HL-60 (cell line): Measurements from ENCODE around the gene GAS5.
A peak's percentile ranks its signal among the peaks of the same experiment; 100 is the strongest.
"Not testable (repeated sequence)": the region's sequence is repeated elsewhere in the genome, so short reads cannot be mapped to it uniquely, and the experiment has no call there.

Experiments
- DNase-seq, 2 experiments: peaks; one replicate each; pipeline ENCODE4 v3.0.0-alpha.2; 2010 to 2020; ENCODE audit warnings: low read depth in 1 of 2, low spot score in 1 of 2
- H3K27ac ChIP-seq: fragments of 250-450 bp; sonication (Bioruptor Pico); replicated peaks from 2 replicates; pipeline ENCODE4 v1.5.1; 2020; ENCODE audit warnings: mild to moderate bottlenecking, moderate library complexity
- H3K27me3 ChIP-seq: fragments of 250-450 bp; sonication (Bioruptor Pico); 2 replicates; pipeline ENCODE4 v1.5.1; 2021; ENCODE audit warnings: mild to moderate bottlenecking, moderate library complexity; ENCODE audit not compliant: insufficient read depth, poor library complexity, severe bottlenecking
- H3K4me3 ChIP-seq: replicated peaks from 2 replicates; pipeline ENCODE4 v1.5.1; 2011; ENCODE audit warnings: mild to moderate bottlenecking, control low read depth, low read length; ENCODE audit not compliant: insufficient read depth
- GABPA ChIP-seq: IDR thresholded peaks from 2 replicates; pipeline ENCODE4 v1.6.1; 2012; ENCODE audit warnings: low read depth
- POLR2AphosphoS5 ChIP-seq: IDR thresholded peaks from 2 replicates; pipeline ENCODE4 v1.6.1; 2012; ENCODE audit warnings: low read depth
- SPI1 ChIP-seq: IDR thresholded peaks from 2 replicates; pipeline ENCODE4 v1.6.1; 2012; ENCODE audit warnings: low read depth, mild to moderate bottlenecking, borderline replicate concordance
- TF ChIP-seq, protein P1 (sequence below): IDR thresholded peaks from 2 replicates; pipeline ENCODE4 v1.6.1; 2012; ENCODE audit warnings: low read depth; ENCODE audit not compliant: insufficient replicate concordance
- TF ChIP-seq, protein P2 (sequence below): IDR thresholded peaks from one replicate; pipeline ENCODE4 v1.5.1; 2011; ENCODE audit warnings: low read length, control low read depth, inconsistent platforms; ENCODE audit not compliant: insufficient read depth

GAS5 gene

GRCh38 chr1:173887627-173888026 lies 19.8 kb upstream of the GAS5 start:
- Histone ChIP-seq H3K4me3 (no peak overlapping the region), H3K27ac (peak overlapping the region; percentile 51; the same call in 1 of the 2 replicates), H3K27me3 (no peaks in the 10 kb centered on the region)
- no peak for DNase-seq
- TF ChIP-seq, protein P1, sequence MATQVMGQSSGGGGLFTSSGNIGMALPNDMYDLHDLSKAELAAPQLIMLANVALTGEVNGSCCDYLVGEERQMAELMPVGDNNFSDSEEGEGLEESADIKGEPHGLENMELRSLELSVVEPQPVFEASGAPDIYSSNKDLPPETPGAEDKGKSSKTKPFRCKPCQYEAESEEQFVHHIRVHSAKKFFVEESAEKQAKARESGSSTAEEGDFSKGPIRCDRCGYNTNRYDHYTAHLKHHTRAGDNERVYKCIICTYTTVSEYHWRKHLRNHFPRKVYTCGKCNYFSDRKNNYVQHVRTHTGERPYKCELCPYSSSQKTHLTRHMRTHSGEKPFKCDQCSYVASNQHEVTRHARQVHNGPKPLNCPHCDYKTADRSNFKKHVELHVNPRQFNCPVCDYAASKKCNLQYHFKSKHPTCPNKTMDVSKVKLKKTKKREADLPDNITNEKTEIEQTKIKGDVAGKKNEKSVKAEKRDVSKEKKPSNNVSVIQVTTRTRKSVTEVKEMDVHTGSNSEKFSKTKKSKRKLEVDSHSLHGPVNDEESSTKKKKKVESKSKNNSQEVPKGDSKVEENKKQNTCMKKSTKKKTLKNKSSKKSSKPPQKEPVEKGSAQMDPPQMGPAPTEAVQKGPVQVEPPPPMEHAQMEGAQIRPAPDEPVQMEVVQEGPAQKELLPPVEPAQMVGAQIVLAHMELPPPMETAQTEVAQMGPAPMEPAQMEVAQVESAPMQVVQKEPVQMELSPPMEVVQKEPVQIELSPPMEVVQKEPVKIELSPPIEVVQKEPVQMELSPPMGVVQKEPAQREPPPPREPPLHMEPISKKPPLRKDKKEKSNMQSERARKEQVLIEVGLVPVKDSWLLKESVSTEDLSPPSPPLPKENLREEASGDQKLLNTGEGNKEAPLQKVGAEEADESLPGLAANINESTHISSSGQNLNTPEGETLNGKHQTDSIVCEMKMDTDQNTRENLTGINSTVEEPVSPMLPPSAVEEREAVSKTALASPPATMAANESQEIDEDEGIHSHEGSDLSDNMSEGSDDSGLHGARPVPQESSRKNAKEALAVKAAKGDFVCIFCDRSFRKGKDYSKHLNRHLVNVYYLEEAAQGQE = no peak
- TF ChIP-seq, protein P2, sequence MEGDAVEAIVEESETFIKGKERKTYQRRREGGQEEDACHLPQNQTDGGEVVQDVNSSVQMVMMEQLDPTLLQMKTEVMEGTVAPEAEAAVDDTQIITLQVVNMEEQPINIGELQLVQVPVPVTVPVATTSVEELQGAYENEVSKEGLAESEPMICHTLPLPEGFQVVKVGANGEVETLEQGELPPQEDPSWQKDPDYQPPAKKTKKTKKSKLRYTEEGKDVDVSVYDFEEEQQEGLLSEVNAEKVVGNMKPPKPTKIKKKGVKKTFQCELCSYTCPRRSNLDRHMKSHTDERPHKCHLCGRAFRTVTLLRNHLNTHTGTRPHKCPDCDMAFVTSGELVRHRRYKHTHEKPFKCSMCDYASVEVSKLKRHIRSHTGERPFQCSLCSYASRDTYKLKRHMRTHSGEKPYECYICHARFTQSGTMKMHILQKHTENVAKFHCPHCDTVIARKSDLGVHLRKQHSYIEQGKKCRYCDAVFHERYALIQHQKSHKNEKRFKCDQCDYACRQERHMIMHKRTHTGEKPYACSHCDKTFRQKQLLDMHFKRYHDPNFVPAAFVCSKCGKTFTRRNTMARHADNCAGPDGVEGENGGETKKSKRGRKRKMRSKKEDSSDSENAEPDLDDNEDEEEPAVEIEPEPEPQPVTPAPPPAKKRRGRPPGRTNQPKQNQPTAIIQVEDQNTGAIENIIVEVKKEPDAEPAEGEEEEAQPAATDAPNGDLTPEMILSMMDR = no peak
- no peak for TF ChIP-seq GABPA
- TF ChIP-seq POLR2AphosphoS5 = no peak
- no peak for TF ChIP-seq SPI1

DNA sequence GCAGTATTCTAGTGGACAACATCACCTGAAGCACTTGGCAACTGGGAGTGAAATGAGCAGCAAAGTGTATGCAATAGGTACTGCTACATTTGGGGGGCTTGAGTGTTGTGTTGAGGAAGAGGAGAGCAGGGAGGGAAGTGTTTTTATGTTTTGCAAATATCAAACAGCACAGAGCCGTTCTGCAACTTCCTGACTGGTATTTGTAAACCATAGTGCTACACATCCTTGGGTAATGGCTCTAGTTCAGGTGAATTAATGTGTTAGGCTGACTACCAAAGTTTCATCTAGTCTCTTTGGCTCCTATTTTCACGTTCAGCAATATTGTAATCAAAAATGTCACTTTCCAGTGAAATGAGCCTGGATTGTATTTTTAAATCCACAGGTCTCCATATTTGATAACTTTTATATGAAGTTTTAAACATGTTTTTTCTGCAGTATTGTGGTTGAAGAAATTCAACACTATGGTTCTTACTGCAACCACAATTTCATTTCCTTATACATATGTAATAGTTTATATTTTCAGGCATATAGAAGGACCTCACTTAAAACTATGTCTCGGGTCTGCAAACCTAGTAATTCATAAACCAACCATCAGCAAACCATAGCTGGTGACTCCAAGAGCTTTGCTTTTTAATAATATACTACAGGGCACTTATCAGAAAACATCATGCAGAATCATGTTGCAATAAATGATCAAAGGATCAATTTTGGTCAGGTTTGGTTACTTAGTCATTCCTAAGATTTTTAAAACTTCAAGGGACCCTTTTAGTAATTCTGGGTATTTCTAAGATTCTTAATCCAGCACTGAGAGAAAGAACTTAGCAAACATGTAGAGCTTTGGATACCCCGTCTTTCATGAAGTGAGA lies 19.2 kb upstream of the GAS5 start:
- peak in 1 of 2 experiments; percentile 37 for DNase-seq
- TF ChIP-seq, protein P2 = no peak
- TF ChIP-seq GABPA (no peak), POLR2AphosphoS5 (no peak), SPI1 (no peak)
- TF ChIP-seq, protein P1 = no peak
- peak overlapping the region; percentile 51 for H3K27ac ChIP-seq
- no peaks in the 10 kb centered on the region for H3K27me3 ChIP-seq
- H3K4me3 ChIP-seq = no peak overlapping the region

- no peak for DNase-seq
- Histone ChIP-seq H3K27ac (no peak overlapping the region), H3K27me3 (no peaks in the 10 kb centered on the region), H3K4me3 (no peak overlapping the region)
- TF ChIP-seq, protein P2 = no peak
- TF ChIP-seq, protein P1 = no peak
- TF ChIP-seq GABPA = no peak
- TF ChIP-seq SPI1 = no peak
- no peak for TF ChIP-seq POLR2AphosphoS5
Measured at GRCh38 chr1:173884701-173885100, 16.9 kb upstream of the GAS5 start.

DNA sequence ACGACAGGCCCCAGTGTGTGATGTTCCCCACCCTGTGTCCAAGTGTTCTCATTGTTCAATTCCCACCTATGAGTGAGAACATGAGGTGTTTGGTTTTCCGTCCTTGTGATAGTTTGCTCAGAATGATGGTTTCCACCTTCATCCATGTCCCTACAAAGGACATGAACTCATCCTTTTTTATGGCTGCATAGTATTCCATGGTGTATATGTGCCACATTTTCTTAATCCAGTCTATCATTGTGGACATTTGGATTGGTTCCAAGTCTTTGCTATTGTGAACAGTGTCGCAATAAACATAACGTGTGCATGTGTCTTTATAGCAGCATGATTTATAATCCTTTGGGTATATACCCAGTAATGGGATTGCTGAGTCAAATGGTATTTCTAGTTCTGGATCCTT lies 13.3 kb upstream of the GAS5 start:
- H3K27me3 ChIP-seq, DNase-seq, H3K4me3 ChIP-seq, H3K27ac ChIP-seq: not testable (repeated sequence)
